Measurements from ENCODE around the gene NUTM1.
A peak's percentile ranks its signal among the peaks of the same experiment; 100 is the strongest.
"Not testable (repeated sequence)": the region's sequence is repeated elsewhere in the genome, so short reads cannot be mapped to it uniquely, and the experiment has no call there.

Gene NUTM1

GRCh38 chr15:34365091-34365825 is 22.1 kb downstream of the NUTM1 start:
- no peak for DNase-seq (ENCODE audit: low read depth in 2 of 2)

- no peak for DNase-seq (ENCODE audit: low read depth in 2 of 2)
Observed at GRCh38 chr15:34365836-34366235, 22.7 kb downstream of the NUTM1 start.

- DNase-seq (ENCODE audit: low read depth in 2 of 2), result peak in 1 of 2 donors; percentile 8
Observed at GRCh38 chr15:34366271-34367065, 23.4 kb downstream of the NUTM1 start.

GRCh38 chr15:34367101-34368081 is 24.3 kb downstream of the NUTM1 start, which contains the start of gene LPCAT4:
LPCAT4 (minus strand) TSS chr15:34367196; CDS start chr15:34367100, 96 bp downstream.
- DNase-seq (ENCODE audit: low read depth in 2 of 2), result peak; percentile 65 to 73

- DNase-seq (ENCODE audit: low read depth in 2 of 2), result no peak
Observed at GRCh38 chr15:34370129-34370528, 27.0 kb downstream of the NUTM1 start.

GRCh38 chr15:34370643-34371042 is 27.5 kb downstream of the NUTM1 start:
- no peak for DNase-seq (ENCODE audit: low read depth in 2 of 2)

GRCh38 chr15:34373951-34374350 is 30.8 kb downstream of the NUTM1 start:
- no peak for DNase-seq (ENCODE audit: low read depth in 2 of 2)

GRCh38 chr15:34374816-34375215 is 31.7 kb downstream of the NUTM1 start:
- DNase-seq (ENCODE audit: low read depth in 2 of 2), result no peak

- DNase-seq (ENCODE audit: low read depth in 2 of 2), result not testable (repeated sequence)
Observed at GRCh38 chr15:34375541-34375940, 32.4 kb downstream of the NUTM1 start.

- no peak for DNase-seq (ENCODE audit: low read depth in 2 of 2)
Observed at GRCh38 chr15:34376856-34377255, 33.7 kb downstream of the NUTM1 start.

- DNase-seq (ENCODE audit: low read depth in 2 of 2), result not testable (repeated sequence)
Observed at GRCh38 chr15:34380491-34380890, 37.4 kb downstream of the NUTM1 start.

GRCh38 chr15:34381829-34382521 is 38.9 kb downstream of the NUTM1 start:
- not testable (repeated sequence) for DNase-seq (ENCODE audit: low read depth in 2 of 2)

GRCh38 chr15:34389594-34390086 is 46.5 kb downstream of the NUTM1 start:
- not testable (repeated sequence) for DNase-seq (ENCODE audit: low read depth in 2 of 2)

GRCh38 chr15:34392981-34393380 is 49.9 kb downstream of the NUTM1 start:
- not testable (repeated sequence) for DNase-seq (ENCODE audit: low read depth in 2 of 2)

GRCh38 chr15:34397637-34398259 is 54.6 kb downstream of the NUTM1 start:
- DNase-seq (ENCODE audit: low read depth in 2 of 2), result not testable (repeated sequence)

GRCh38 chr15:34403160-34403598 is 60.1 kb downstream of the NUTM1 start:
- not testable (repeated sequence) for DNase-seq (ENCODE audit: low read depth in 2 of 2)

GRCh38 chr15:34403899-34404298 is 60.8 kb downstream of the NUTM1 start:
- DNase-seq (ENCODE audit: low read depth in 2 of 2), result not testable (repeated sequence)
